Measurements from ENCODE around the gene C11orf97. TPM values are rescaled to one million over a fixed set of nuclear protein-coding genes. Genes with fewer than 3 reads are reported as not detected.

Gene C11orf97
- total and polyA plus RNA-seq, 2 of the 13 experiments (the other 11 are each of a cell fraction or from before 2014, with no cell fraction given): 0.35 TPM; not detected in 1

DNA sequence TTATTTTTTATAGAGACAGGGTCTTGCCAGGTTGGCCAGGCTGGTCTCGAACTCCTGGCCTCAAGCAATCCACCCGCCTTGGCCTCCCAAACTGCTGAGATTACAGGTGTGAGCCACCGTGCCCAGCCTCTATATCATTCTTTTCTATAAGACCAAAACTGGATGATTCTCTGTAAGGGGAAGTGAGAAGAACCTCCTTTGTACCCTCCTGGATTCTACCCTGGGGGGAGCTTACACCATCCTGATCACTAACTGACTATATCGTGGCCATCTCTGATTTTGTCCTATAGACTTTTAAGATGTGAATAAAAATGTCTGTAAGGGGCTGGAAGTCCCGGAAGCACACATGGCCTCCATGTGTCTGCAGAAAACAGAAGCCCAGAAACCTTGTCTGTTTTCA lies 64.0 kb downstream of the C11orf97 start:
- no TSS peak for BruUV-seq (replicated peaks)
- Histone ChIP-seq H2AFZ (ENCODE audit: low read length) (no peak overlapping the region), H3K36me3 (replicated peaks in 1 of 2; ENCODE audit: control insufficient read depth in 1 of 2, insufficient read depth in 2 of 2, low read length in 2 of 2) (no peaks in the 10 kb centered on the region), H3K9me3 (ENCODE audit: low read length) (no peaks in the 10 kb centered on the region), H4K20me1 (ENCODE audit: insufficient read depth, low read length) (no peaks in the 10 kb centered on the region), H3K9ac (ENCODE audit: insufficient read depth, low read depth, low read length) (no peak overlapping the region), H3K27me3 (ENCODE audit: control insufficient read depth in 1 of 2, insufficient read depth in 2 of 2, low read length in 2 of 2) (peaks cover 0 to 10% of the 10 kb centered on the region in 2 experiments; a peak in 3 of 5 replicates), H3K79me2 (ENCODE audit: insufficient read depth, low read length) (no peaks in the 10 kb centered on the region), H3K4me2 (ENCODE audit: low read depth, low read length) (no peak overlapping the region), H3K27ac (ENCODE audit: extremely low read length, insufficient read depth, low read length) (no peak overlapping the region), H3K4me1 (ENCODE audit: insufficient read depth, low read length) (no peaks in the 10 kb centered on the region), H3K4me3 (replicated peaks in 1 of 3; ENCODE audit: insufficient read depth in 1 of 3, low read depth in 2 of 3, low read length in 3 of 3) (no peak overlapping the region)
- in situ Hi-C loops (cut with HindIII; ENCODE audit: extremely low pct_ligation_motif_present, low pct_unique_long_range_greater_than_20kb) (no loop called here), intact Hi-C loops (cut with micrococcal nuclease; ENCODE audit: unreplicated experiment) (no loop called here)
- DNase-seq (ENCODE audit: low spot score): no peak
- 3% methylated on average over 5 of the region's 5 CpGs for WGBS (ENCODE audit: low lambda C conversion rate)
- TF ChIP-seq PBX3 (CRISPR knock-in tag; IDR thresholded peaks at IDR 0.05; ENCODE audit: borderline replicate concordance): no peak
- TF ChIP-seq FOSL2 (CRISPR knock-in tag; IDR thresholded peaks at IDR 0.05): no peak
- no peak for TF ChIP-seq SETDB1 (CRISPR knock-in tag; IDR thresholded peaks at IDR 0.05; ENCODE audit: borderline replicate concordance)
- no peak for TF ChIP-seq KDM5A (IDR thresholded peaks at IDR 0.05; ENCODE audit: borderline replicate concordance, low read length)
- no peak for TF ChIP-seq TRIM24 (CRISPR knock-in tag; IDR thresholded peaks at IDR 0.05)
- no peak for TF ChIP-seq ZNF737 (CRISPR knock-in tag; IDR thresholded peaks at IDR 0.05; ENCODE audit: borderline replicate concordance)
- no peak for TF ChIP-seq ZKSCAN8 (CRISPR knock-in tag; IDR thresholded peaks at IDR 0.05; ENCODE audit: borderline replicate concordance)
- no peak for TF ChIP-seq IRF2 (CRISPR knock-in tag; IDR thresholded peaks at IDR 0.05)
- no peak for TF ChIP-seq HDAC2 (CRISPR knock-in tag; IDR thresholded peaks at IDR 0.05)
- TF ChIP-seq PPARG (CRISPR knock-in tag; conservative IDR thresholded peaks at IDR 0.05): no peak
- TF ChIP-seq, protein P1, sequence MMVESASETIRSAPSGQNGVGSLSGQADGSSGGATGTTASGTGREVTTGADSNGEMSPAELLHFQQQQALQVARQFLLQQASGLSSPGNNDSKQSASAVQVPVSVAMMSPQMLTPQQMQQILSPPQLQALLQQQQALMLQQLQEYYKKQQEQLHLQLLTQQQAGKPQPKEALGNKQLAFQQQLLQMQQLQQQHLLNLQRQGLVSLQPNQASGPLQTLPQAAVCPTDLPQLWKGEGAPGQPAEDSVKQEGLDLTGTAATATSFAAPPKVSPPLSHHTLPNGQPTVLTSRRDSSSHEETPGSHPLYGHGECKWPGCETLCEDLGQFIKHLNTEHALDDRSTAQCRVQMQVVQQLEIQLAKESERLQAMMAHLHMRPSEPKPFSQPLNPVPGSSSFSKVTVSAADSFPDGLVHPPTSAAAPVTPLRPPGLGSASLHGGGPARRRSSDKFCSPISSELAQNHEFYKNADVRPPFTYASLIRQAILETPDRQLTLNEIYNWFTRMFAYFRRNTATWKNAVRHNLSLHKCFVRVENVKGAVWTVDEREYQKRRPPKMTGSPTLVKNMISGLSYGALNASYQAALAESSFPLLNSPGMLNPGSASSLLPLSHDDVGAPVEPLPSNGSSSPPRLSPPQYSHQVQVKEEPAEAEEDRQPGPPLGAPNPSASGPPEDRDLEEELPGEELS (CRISPR knock-in tag; IDR thresholded peaks at IDR 0.05): no peak
- no peak for TF ChIP-seq ATRX (CRISPR knock-in tag; IDR thresholded peaks at IDR 0.05; ENCODE audit: borderline replicate concordance)
- no peak for TF ChIP-seq ZNF337 (CRISPR knock-in tag; IDR thresholded peaks at IDR 0.05; ENCODE audit: borderline replicate concordance, low read depth)
- no peak for TF ChIP-seq RCOR2 (CRISPR knock-in tag; IDR thresholded peaks at IDR 0.05)
- TF ChIP-seq, protein P2, sequence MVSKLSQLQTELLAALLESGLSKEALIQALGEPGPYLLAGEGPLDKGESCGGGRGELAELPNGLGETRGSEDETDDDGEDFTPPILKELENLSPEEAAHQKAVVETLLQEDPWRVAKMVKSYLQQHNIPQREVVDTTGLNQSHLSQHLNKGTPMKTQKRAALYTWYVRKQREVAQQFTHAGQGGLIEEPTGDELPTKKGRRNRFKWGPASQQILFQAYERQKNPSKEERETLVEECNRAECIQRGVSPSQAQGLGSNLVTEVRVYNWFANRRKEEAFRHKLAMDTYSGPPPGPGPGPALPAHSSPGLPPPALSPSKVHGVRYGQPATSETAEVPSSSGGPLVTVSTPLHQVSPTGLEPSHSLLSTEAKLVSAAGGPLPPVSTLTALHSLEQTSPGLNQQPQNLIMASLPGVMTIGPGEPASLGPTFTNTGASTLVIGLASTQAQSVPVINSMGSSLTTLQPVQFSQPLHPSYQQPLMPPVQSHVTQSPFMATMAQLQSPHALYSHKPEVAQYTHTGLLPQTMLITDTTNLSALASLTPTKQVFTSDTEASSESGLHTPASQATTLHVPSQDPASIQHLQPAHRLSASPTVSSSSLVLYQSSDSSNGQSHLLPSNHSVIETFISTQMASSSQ (IDR thresholded peaks at IDR 0.05; ENCODE audit: low read depth): no peak
- TF ChIP-seq, protein P2 (CRISPR knock-in tag; IDR thresholded peaks at IDR 0.05; ENCODE audit: borderline replicate concordance): no peak
- no peak for TF ChIP-seq ZNF782 (CRISPR knock-in tag; IDR thresholded peaks at IDR 0.05; ENCODE audit: borderline replicate concordance)
- no peak for TF ChIP-seq CREB1 (IDR thresholded peaks at IDR 0.05)
- TF ChIP-seq CREB1 (CRISPR knock-in tag; IDR thresholded peaks at IDR 0.05): no peak
- no peak for TF ChIP-seq RXRB (CRISPR knock-in tag; IDR thresholded peaks at IDR 0.05; ENCODE audit: borderline replicate concordance)
- TF ChIP-seq ZC3H4 (CRISPR knock-in tag; IDR thresholded peaks at IDR 0.05; ENCODE audit: borderline replicate concordance): no peak
- no peak for FAIRE-seq
- ATAC-seq: no peak
- CTCF ChIA-PET (ENCODE audit: low intra/inter-chr PET ratio, low total read pairs): no interaction called here
- POLR2A ChIA-PET: no interaction called here

All from HepG2 (cell line).